GM19467 (cell line): ENCODE data around the gene MYL6.
A peak's percentile ranks its signal among the peaks of the same experiment; 100 is the strongest.
"Not testable (repeated sequence)": the region's sequence is repeated elsewhere in the genome, so short reads cannot be mapped to it uniquely, and the experiment has no call there.

Experiments
- ATAC-seq: cut with Tn5 transposase; IDR thresholded peaks from one replicate; pipeline ENCODE4 v1.9.1; 2021; ENCODE audit warnings: mild to moderate bottlenecking, moderate library complexity; ENCODE audit not compliant: unreplicated experiment

Gene MYL6

GRCh38 chr12:56156464-56157200 is 1.5 kb upstream of the MYL6 start:
- not testable (repeated sequence) for ATAC-seq

DNA sequence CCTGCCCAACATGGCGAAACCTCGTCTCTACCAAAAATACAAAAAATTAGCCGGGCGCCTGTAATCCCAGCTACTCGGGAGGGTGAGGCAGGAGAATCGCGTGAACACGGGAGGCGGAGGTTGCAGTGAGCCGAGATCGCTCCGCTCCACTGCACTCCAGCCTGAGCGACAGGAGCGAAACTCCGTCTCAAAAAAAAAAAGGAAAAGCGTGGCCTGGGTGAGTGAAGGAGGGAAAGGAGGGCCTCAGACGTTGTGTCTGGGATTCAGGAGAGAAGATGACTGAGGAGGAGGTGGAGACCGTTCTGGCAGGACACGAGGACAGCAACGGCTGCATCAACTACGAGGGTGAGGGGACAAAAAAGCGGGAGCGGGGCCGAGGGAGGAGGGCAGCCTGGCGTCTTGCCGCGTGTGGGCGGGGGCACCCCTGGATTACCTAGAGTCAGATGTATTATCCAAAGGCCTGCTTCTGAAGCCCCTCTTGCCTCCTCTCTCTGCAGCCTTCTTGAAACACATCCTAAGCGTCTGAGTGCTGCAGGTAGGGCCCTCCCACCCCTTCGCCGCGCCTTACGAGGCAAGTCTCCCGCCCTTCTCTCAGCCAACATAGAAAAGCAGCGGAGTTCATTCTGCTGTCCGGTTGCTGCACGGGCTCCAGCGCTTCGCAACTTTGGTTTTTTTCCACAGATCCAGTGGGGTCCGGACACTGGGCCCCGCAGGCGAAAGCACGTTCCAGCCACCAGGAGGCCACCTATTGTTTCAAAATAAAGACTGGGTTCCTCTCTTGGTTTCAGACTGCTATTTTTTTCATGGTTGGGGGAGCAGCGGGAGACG is 744 bp upstream of the MYL6 start:
- peak; percentile 22 for ATAC-seq

DNA sequence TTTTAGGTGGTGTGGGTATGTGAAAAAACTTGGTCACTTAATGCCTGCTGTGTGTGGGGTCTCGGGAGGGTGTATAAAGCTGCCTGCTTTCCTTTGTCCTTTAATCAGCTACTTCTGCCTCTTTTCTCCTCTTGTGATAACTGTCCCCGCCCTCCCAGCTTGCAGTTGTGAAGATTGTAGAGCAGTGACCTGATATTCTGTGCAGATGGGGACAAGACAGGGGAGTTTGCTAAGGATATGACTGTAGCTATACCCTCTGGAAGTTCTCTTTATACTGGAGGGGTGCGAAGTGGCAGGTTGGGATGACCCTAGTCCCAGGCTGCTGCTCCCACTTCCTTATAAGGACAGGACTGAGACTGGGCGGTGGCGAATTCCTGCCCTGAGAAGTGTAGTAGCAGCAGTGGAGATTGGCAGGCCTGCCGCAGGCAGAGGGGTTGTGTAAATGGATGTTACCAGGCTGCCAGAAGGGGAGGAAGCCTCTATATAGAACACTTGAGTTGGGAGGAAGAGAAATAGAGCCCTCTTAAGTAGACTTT is 835 bp downstream of the MYL6 start:
- ATAC-seq = no peak

DNA sequence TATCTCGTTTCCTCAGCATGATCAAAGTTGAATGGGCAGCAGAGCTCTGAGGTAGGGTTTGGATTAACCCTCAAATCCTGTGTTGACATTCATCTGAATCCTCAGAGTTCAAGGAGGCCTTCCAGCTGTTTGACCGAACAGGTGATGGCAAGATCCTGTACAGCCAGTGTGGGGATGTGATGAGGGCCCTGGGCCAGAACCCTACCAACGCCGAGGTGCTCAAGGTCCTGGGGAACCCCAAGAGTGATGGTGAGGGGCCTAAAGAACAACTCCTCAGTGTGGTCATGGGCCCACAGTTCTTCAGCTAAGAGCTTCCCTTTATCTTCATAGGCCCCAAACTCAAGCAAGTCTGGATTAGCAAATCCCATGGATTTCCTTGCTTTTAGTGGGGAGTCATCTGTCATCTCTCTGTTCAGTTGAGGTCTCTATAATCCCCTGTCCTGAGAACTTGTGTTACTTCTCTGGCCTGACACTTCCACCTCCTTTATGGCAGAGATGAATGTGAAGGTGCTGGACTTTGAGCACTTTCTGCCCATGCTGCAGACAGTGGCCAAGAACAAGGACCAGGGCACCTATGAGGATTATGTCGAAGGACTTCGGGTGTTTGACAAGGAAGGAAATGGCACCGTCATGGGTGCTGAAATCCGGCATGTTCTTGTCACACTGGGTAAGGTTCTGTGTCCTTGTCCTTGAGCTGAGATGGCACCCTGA is 1.5 kb downstream of the MYL6 start:
- ATAC-seq = no peak

GRCh38 chr12:56160193-56160763 is 2.1 kb downstream of the MYL6 start:
- ATAC-seq = no peak

- no peak for ATAC-seq
Observed at GRCh38 chr12:56160894-56161689, 2.9 kb downstream of the MYL6 start.

GRCh38 chr12:56161690-56162351 is 3.7 kb downstream of the MYL6 start:
- ATAC-seq = no peak

- no peak for ATAC-seq
Observed at GRCh38 chr12:56162468-56163290, 4.5 kb downstream of the MYL6 start.

DNA sequence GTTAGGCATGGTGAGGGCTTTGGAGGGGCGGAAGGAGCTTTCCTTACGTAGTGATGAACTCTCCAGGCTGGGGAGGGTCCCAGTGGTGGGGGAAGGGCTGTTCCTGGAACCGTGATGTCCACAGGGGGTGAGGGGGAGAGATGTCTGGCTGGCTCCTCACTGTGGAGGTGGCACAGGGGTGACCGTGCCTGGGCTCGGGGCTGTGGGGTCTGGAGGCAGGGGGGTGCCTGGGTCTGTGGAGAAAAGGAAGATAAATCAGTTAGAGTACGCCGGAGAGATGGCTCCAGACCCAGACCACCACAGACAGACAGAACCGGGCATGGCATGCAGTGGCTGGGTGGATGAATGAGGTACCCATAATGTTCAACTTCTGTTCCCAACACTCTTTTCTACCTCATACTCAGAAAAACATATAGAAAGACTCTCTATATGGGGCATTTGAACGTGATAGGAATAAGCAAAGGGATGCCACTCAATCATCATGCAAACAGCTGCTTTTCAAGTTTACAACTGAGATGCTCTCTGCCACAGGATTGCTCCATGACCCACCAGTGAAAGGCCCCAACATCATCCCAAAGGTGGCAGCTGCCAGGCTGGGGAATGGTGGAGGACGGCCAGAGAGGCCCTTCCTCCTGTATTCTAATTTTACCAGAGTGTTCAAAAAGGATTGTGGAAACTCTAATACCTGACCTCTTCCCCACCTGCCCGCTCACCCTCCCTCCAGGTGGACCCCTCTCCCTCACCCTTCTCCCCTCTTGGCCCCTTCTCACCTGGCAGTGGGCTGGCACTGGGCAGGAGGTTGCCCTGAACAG is 5.6 kb downstream of the MYL6 start:
- ATAC-seq = no peak

GRCh38 chr12:56164345-56164729 is 6.2 kb downstream of the MYL6 start:
- ATAC-seq = no peak

DNA sequence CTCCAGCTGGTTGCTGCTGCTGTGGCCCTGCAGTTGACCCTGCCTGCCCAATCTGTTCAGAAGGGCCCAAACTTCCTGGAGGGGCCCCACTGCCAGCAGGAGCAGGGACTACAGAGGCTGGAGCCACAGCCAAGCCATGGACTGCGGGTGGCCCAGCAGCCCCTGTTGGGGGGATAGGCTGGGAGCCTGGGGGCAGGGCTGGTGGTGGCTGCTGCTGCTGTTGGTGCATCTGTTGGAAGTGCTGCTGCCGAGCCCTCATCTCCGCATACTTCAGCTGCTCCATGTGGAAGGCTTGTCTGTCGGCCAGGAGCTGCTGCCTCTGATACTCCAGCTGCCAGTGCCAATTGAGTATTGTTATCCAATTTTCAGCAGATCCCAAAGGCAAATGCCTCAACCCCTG is 7.2 kb downstream of the MYL6 start:
- ATAC-seq = no peak

DNA sequence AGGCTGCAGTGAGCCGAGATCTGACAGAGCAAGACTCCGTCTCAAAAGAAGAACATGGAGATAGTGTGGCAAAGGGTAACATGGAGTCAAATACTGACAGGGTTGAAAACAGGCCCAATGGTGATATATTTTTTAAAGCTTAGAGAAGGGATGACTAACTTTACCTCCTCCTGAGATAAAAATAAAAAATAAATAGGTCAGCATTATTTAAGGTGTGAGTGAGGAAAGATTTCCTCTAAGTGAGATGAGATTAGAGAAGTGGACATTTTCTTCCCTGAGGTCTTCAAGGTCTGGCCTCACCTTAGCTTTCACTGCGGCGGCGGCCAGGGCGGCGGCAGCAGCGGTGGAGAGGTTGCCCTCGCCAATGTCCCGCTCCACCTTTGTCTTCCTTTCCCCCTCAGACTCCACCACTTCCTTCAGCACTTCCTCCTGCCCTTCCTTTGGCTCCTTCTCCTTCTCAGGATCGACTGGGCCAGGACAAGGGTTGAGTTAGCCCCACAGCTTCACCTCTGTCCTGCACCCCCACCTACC is 11.1 kb downstream of the MYL6 start:
- ATAC-seq = no peak

DNA sequence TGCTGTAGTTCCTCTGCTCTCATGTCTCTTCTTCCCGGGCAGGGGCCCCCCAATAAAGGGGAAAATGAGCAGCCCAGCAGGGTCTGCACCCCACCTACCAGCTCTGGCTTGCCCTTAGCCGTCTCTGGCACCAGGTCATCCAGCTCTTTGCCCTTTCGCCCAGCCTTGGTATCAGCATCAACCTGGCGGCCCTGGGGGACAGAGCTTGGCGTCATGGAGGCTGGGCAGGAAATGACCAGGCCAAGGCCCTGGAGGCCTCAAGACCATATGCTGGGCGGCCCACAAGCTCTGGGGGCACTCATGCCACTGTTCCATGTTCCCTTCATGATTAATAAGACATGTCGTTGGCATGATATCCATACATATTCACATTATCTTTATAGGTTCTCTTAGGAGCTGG is 14.7 kb downstream of the MYL6 start:
- ATAC-seq = no peak

DNA sequence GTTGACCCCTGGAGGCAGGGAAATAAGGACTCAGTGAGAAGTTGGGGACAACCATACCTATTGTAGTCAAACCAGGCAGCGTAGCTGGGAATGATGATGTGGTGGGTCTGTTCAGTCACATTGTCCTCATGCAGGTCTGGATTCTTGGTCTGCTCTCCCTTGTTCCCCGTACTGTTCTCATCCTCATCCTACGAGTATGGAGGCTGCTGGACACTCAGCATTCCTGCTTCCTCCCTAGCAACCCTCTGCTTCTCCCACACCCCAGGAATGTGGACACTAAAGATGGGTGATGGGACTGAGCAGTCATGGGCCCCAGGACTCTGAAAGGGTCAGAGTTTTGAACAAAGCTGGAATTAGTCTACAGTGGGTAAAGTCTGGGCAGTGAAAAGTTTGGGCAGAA is 20.2 kb downstream of the MYL6 start:
- no peak for ATAC-seq

DNA sequence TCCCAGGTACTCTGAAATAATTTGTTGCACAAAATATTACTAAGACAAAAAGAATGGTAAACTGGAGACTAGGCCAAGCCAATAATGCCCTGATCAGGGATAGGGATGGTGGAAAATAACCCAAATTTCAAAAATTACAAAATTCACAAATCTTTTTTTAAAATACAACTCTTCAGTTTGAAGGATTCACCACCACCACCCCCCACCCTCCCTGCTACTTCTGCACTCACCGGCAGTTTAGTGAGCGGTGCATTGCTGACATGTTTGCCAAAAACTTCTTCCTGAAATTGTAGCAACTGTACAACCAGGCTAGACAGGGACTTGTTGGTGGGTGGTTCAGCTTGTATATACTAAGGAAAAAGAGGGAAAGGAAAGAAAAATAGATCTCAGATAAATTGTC is 28.8 kb downstream of the MYL6 start:
- ATAC-seq = no peak

DNA sequence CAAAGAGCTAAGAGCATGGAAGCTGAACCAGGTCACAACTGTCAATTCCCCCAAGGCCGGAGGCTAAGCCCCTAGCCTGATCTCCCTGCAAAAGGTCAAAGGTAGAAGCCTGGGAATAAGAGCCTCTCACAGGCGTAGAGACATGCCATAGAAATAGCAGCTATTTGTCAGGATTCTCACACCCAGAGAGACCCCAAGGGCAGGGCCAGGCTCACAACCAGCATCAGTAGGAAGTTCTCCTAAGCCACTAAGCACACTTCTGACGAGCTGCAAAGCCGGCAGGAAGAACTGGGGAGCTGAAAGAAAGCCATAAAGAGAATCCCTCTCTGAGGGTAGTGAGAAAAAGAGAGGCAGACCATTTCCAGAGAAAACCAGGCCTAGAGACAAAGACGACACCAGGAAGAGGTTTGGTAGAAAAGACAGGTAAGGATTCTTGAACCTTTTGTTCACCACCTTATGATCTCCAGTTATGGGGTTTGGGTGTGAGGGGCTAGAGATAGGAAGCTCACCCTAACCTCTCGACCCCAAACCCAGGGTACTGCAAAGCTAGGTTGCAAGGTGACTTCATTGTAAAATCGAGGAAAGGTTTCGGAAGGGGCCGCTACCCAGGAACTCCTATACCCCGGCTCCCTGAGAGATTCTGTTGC is 30.1 kb downstream of the MYL6 start:
- ATAC-seq = no peak

DNA sequence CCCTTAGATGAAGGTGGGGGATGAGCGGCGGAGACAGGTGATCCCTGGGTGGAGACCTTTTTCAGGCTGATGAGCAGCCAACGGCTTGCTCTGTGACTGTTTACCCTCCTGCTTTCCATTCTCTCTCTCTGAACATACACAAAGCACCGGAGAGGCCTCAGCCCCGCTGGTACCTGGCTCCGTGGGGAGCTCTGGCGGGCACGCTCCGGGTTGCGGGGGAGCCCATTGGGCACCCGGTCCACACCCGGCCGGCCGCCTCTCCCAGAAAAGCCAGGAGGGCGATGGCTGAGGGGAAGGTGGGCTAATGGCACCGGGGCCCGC is 30.6 kb downstream of the MYL6 start:
- no peak for ATAC-seq
